ENCODE results near the gene CNGA1.
A peak's percentile ranks its signal among the peaks of the same experiment; 100 is the strongest.

Gene CNGA1

DNA sequence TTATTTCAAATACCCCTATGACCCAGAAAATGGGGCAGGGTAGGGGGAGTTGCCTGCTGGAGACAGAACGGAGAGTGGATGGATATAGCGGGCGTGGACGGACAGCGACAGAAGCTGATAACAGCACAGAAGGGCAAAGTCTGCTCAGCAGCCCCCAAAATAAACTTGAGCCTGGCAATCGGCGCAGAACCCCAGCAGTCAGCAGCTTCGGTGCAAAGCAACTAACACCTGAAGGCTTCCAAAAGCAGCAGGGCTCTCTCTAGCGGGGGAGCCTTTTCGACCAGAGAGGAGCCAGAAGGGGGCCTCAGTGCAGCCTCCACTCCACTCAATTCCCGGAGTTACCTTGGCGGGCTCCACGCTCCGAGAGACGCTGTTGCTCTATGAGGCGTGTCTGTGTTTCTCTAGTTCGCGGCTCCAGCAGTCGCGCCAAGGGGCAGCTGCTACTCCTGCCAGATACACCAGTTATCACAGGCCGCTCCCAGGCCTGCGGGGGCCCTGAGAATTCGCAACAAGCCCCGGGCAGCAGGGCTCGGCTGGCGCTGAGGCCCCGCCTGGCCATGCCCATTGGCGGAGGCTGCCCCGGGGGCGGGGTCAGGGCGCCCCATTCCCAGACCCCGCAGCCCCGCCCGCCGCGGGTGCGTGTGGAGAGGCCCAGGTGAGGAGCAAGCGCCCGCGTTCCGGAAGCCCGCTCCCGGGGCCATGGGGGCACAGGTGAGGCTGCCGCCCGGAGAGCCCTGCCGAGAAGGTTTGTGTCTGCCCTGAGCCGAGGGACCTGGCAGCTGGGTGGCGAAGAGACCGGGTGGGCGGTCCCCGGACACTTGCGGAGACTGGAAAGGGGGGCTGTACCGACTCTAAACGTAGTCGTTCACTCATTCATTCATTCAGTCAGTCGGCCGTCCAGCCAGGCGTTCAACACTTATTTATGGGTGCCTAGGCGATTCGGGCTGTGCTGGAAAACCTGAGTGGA, at the start of gene CNGA1, which contains the start of gene NIPAL1:
CNGA1 (minus strand) TSS at position 541 of the 967 bp plus-strand sequence. CDS start 63,992 bp downstream, outside the sequence.
NIPAL1 (plus strand) TSS at position 632 of the 967 bp plus-strand sequence; CDS start at position 700, 68 bp downstream.
- DNase-seq = peak; percentile 80 to 81

DNA sequence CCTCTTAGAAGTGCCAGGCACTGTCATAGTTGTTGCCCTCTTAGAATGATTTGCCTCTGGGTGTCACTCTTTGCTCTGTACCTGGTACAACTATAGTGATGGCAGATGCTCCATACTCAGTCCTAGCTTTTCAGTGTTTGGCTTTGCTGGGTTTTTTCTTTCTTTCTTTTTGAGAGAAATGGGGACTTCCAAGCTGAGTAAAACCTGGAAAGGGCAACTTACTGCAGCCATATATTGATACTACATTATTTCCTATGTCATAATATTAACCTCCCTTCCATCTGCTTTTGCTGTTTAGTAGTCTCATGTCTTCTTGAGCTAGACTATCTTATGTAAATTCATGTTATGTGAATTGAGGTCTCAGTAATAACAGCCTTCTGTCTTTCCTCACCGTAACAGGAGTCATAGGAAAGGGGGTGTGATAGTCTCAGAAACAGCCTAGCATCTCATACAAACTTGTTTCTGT, 49.1 kb upstream of the CNGA1 start:
- no peak for DNase-seq

DNA sequence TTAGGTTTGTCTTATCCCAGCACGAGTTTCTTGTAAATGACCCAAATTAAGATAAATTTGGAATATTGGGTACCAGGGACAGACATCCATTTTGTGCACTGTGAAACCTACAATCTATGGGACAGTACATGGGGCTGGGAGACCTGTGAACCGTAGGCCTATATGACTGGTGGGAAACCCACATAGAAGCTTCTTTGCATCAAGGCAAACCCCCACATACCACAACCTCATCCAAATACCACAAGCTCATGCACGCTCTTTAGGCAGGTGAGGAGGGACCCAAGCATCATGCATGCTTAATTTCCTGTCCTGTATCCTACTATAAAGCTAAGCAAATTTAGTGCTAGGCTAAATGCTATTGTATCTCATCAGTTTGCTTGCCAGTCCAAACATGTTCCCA, 47.9 kb upstream of the CNGA1 start:
- no peak for DNase-seq

DNA sequence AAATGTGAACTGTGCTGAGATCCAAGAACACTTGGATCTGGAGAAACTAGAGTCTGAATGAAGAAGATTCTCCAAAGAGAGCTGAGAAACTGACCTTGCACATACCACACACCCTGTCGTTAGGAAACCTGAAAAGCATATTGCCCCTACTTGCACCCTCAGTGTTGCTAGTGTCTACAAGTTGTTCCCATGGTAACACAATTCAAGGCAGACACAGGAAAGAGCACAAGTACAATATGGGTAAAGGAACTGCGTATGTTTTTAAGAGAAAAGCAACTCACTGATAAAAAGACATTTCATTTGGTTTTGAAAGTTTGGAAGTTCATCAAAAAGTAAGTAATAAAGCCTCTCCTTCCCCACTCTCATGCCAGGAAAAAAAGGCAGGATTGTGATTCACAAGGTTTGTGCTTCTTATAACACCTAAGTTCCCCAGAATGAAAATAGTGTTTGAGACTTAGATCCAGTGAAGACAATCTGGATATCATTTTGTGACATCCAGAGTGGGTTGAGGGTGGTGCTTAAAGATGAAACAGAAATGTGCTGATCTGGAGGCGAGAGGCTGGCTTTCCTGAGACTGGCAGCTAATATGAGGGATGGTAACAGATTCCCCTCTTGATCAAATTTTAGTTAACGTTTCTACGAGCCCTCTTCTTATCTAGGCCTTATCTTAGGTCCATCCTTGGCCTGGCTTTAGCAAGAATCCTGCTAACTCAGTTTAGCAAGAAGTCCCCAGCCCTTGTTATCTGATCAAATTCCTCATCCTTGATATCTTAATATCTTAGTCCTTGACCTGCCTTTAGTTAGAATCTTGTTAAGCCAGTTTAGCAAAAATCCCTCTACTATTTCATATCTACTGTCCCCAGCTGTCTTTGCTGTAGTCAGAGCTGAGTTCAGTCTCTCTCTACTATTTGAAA, 42.4 kb upstream of the CNGA1 start:
- DNase-seq = no peak

DNA sequence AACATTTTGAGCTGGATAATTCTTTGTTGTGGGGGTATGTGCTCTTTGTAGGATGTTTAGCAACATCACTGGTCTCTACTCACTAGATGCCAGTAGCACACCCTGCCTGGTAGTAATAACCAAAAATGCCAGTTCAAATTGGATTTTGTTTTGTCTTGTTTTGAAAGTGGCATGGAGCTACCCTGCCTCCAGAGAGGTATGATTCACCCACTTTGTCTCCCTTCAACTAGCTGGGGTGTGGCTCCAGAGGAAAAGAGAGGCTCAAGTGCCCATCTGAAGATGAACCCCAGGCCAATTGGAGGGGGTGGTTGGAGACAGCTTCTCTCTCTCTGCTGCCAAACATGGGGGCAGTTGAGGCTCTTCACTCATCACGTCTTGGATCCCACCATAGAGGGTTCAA, 34.6 kb upstream of the CNGA1 start:
- DNase-seq = no peak

DNA sequence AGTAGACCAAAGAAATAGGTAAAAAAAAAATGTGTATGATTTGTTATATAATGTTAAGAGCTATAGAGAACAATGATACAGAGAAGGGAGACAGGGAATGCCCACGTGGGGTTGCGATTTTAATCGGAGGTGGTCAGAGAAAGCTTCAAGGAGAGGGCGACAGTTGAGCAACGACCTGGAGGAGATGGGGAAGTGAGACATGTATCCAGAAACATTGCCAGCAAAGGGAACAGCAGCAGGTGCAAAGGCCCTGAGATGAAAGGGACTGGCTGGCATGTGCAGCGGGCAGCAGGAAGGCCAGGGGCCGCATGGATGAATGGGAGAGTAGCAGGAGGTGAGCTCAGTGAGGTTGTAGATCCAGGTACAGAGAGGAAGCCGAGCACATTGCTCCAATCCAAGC, 33.0 kb upstream of the CNGA1 start:
- DNase-seq = no peak

DNA sequence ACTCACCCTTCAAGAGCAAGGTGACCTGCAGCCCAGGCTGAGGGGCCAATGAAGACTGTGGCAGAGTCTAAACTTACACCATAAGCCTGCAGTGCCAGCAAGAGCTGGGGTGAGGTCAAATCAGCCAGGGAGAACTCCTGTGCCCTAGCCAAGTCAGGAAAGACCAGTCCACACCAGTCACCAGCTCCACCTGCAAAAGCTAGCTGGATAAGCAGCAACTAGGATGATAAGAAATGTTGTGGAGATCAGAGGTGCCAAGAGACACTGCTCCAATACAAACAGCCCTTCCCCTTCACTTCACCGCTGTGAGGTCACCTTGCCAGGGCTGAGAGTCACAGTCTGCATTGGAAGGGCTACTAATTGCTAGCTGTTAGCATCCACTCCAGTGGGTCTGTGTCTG, 31.4 kb upstream of the CNGA1 start:
- no peak for DNase-seq

DNA sequence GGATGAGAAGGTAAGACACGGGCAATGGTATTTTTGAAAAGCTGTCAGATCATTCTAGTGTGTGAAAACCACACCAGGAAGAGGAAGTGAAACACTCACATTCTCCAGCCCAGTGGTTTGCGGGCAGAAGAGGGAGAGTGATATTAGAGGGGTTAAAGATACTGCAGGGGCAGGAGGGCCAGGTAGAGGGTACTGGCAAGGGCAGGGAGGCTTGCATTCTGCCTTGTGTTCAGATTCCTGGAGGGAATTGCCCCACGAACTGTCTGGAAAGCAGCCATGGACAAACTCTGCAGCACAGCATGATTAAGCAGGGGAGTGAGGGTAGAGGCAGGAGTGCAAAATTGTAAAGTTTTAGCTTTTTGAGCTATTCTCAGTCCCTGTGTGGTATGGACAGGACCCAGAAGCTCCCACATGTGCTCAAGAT, 31.0 kb upstream of the CNGA1 start:
- peak; percentile 76 to 80 for DNase-seq

DNA sequence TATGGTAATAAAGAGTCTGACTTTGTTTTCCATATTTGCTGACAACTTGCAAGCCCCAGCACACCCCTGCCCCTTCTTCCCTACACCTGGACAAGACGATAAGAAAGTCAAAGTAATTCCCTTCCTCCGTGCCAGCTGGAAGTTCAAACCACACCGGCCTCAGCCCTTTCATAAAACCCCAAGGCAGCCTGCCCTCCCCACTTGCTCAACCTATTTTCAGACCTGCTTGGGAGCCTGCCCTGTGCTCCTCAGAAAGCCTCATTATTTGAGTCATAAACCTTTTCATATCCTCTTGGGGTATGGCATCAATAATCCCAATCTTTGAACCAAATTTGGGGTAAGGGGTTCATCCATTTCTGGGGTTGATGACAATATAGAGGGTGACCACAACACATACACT, 29.6 kb upstream of the CNGA1 start:
- DNase-seq = peak in 1 of 2 donors; percentile 27

DNA sequence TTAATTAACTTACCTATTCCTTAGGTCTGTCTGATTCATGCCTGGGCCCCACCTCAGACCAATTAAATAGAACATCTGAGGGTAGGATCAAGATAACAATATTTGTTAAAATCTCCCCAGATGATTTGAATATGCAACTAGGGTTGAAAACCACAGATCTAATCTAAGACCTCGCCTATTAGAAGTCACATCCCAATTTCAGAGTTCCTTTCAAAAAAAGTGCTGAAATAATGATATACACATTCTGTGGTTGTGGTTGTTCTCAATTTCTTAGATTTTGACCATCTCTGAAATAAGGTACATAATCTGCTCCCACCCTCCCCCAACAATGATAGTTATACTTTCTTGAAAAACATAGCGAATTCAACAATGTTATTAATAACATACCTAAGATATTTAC, 27.8 kb upstream of the CNGA1 start:
- no peak for DNase-seq

DNA sequence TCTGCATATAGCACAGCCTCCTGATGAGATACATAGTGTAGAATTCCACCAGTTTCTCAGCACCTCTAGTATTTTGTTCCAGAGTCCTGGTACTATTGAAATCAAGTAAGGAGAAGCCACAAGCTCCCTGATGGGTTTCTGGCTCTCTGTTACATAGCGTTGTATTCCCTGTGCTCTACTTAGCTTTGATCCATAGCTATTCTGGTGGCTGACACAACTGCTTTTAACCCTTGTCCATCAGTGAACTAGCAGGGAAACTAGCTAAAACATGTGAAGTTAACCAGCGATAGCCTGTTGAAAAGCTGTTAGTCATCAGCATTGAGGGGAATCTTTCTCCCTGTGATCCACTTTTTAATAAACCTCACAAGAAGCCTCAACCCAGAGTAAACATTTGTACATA, 27.0 kb upstream of the CNGA1 start:
- DNase-seq = no peak

DNA sequence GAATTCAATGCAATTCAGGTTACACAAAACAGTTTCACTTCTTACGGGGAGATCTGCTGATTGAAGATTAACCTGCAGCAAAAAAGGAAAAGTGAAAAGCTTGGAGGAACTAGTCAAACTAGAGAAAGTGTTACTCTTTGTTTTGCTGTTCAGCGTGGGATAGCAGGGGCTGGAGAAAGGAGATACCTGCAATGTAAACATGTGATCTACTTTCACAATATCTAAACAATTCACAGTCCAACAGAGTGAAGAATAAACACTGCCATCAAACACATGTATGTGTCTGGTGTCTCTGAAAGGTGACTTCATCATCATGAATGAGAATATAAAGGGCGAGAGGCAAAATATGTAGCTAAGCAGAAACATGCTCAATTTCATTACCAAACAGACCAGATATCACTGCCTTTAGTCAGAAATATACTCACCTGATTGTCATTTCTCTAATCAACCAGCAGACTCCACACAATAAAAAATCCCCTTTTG, 26.5 kb upstream of the CNGA1 start:
- no peak for DNase-seq

DNA sequence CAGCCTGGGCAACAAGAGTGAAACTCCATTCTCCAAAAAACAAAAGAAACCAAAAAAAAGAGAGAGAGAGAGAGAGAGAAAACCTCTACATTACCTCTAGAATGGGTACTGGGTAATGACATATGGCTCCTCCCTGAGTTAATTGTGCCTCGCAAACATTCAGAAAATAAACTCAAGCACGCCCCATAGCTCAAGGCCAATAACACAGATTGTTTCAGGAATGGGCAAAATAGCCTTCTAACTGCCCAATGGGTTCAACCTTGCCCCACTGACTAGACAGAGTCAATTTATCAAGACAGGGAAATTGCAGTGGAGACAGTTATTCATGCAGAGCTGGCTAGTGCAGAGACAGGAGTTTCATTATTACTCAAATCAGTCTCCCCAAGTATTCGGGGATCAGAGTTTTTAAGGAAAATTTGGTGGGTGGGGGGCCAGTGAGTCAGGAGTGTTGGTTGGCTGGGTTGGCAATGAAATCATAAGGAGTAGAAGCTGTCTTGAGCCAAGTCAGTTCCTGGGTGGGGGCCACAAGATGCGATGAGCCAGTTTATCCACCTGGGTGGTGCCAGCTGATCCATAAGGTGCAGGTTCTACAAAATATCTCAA, 25.2 kb upstream of the CNGA1 start:
- DNase-seq = peak; percentile 51 to 55

DNA sequence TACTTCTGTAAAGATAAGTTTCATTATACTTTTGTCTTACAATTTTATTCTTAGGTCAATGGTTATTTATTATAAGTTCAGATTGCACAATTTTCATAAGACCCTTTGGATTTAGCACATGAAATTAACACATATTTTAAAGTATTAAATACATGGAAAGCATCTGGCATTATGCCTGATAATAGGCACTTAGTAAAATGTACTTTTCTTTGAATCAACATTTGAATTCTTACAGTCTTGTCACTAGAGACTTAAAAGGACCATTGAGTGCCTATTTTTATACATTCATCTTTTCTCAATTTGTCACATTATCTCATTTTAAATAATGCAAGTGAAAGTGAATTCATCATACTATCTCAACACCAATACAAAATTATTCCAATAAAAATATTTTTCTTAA, 23.1 kb upstream of the CNGA1 start:
- DNase-seq = no peak

DNA sequence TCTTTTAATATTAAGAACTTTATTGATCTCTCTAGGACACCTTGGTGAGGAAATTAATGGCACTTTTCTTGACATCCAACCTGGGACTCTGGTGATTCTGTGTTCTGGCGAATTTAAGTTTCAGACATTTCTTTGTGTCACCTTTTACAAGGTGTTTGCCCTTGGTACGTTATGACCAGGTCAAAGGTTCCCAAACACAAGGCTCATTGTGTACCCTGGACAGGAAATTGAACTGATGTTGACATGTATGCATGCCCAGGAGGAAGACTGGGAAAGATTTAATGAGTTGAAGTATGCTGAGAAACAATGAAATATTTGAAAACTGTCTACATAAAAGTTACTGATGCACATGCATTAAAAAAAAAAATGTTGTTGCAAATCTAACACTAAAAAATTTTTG, 22.2 kb upstream of the CNGA1 start:
- no peak for DNase-seq

DNA sequence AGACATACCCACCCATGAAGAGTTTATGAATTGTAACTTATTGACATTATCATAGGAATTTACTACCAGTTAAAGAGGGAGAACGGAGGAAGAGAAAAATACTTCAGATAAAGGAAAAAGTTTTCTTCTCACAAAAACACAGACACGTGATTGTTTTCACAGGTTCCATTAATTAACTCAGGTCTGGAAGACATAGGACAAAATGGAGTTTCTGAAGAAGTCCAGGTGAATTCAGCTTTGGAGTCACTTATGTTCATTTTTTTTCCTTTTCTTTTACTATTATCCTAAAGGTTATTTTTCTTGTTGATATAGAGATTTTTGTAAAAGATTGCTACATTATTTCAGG, 20.6 kb upstream of the CNGA1 start:
- no peak for DNase-seq

DNA sequence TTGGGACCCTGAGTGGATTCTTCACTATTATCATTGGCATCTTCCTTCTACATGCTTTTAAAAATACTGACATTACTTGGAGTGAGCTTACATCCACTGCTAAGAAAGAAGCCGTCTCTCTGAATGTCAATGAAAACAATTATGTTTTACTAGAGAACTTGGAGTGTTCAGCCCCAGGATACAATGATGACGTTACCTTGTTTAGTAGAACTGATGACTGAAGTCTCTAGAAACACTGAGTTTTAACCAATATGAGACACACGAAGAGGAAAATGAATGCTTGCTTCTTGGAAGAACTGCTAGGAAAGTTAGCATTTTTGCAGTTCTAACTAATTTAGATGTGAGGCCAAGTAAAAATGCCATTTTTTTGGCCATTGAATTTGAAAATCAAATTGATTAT, 19.5 kb upstream of the CNGA1 start:
- no peak for DNase-seq

DNA sequence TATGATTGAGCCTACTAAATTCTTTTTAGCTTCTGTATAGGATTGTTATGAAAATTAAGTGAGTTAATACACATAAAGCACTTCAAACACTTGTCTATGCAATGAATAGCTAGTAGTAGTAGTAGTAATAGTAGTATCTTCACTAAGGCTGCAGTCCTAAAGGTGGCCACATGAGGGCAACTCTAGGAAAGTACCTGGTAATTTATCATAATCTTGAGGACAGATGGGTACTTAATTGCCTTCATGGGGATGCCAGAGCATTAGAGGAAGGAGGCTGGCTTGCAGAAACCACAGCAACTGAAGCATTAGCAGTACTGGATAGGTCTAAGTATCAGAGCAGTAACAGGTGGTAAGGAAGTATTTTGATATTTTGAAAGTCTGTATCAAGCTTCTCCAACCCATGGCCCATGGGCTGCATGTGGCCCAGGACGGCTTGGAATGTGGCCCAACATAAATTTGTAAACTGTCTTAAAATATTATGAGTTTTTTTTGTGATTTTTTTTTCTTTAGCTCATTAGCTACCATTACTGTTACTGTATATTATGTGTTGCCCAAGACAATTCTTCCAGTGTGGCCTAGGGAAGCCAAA, 17.4 kb upstream of the CNGA1 start:
- peak; percentile 69 to 72 for DNase-seq

DNA sequence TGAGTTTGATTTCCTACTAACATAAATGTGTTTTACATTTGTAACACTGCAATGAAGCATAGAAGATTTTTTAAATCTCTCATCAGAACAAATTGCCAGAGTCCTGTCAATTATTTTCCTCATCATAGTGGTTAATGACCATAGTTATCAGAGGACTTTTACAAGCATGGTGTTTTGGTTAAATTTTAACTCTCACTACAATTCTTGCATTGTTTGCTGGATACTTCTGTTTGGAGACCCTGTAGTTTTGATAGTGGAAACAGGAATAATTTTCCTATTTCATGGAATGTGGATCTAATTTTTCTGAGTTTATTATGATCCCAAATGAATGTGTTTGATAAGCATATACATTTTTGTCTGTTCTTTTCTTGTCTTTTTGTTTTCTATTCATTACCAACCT, 16.9 kb upstream of the CNGA1 start:
- no peak for DNase-seq

DNA sequence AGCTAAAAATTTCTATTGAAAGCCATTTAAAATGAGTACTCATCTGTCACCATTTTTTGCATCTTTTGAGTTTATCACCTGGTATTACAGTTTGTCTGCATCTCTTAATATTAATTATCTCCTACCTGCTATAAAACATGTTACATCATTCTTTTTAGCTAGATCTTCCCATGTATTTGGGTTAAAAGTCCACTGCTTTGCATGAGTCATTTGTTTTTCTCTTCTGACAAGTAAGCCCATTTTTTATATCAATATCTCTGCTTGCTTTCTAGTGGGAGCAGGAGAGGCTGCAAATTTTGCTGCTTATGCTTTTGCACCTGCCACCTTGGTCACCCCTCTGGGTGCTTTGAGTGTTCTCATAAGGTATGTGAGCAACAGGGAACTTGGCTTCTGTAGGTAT, 16.2 kb upstream of the CNGA1 start:
- DNase-seq = no peak

DNA sequence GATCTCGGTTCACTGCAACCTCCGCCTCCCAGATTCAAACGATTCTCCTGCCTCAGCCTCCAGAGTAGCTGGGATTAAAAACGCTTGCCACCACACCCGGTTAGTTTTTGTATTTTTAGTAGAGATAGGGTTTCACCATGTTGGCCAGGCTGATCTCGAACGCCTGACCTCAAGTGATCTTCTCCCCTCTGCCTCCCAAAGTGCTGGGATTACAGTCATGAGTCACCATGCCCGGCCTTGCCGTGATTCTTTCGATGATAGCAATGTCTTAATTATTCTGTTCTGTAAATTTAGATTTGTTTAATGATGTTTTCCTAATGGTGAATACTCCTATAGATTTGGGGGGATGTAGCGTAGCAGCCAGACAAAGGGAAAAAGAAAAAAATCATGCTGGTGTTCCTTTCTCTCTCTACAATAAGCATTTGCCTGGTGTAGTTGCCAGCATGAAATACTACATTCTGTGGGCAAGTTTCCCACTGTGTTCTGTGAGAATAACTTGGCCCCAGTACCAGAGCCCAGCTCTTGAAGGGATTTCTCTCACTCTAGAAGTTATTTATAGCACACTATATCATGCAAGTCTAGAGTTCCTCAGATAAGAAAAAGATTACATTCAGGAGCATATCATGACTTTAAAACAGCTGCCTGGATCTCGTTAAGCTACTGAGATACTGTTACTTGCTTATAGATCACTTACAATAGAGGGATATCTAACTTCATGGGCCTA, 15.5 kb upstream of the CNGA1 start:
- no peak for DNase-seq

DNA sequence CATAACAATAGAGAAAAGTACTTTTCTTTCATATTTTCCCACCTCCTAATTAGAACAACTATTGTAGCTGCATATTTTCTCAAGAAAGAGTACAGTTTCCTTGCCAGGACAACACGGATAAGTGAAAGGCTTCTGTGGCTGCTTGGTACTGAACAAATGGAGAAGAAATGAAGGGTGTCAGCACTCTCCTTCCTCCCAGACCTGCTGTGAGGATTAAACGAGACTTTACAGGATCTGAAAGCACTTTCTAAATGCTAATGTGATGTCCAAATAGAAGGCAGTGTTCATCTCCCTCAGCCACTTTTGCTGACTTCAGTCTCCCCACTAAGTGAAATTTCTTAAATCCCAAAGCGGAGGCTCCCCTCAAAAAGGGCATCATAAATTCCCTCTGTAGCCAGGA, 14.0 kb upstream of the CNGA1 start:
- no peak for DNase-seq

Measured in stimulated activated CD4-positive, alpha-beta T cell treated with anti-CD3 and anti-CD28 coated beads, Interleukin-2, amount 100 ng/mL, for 24 hours (primary cell).